C4-2B (cell line): ENCODE measurements around the gene LMNTD2.

ENCODE experiments used
- ZFX ChIP-seq: fragments of 450-650 bp; IDR thresholded peaks from 2 replicates; pipeline ENCODE4 v1.6.1; 2017
- TF ChIP-seq, protein P1 (sequence below): fragments of 450-650 bp; conservative IDR thresholded peaks from 2 replicates; pipeline ENCODE4 v1.5.1; 2017; ENCODE audit warnings: mild to moderate bottlenecking

- TF ChIP-seq, protein P1, sequence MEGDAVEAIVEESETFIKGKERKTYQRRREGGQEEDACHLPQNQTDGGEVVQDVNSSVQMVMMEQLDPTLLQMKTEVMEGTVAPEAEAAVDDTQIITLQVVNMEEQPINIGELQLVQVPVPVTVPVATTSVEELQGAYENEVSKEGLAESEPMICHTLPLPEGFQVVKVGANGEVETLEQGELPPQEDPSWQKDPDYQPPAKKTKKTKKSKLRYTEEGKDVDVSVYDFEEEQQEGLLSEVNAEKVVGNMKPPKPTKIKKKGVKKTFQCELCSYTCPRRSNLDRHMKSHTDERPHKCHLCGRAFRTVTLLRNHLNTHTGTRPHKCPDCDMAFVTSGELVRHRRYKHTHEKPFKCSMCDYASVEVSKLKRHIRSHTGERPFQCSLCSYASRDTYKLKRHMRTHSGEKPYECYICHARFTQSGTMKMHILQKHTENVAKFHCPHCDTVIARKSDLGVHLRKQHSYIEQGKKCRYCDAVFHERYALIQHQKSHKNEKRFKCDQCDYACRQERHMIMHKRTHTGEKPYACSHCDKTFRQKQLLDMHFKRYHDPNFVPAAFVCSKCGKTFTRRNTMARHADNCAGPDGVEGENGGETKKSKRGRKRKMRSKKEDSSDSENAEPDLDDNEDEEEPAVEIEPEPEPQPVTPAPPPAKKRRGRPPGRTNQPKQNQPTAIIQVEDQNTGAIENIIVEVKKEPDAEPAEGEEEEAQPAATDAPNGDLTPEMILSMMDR = no peak
- no peak for TF ChIP-seq ZFX
Measured at GRCh38 chr11:528815-529727, 31.5 kb downstream of the LMNTD2 start.
